GM12878 (cell line): ENCODE data around the gene ZC4H2.
"Not testable (repeated sequence)": the region's sequence is repeated elsewhere in the genome, so short reads cannot be mapped to it uniquely, and the experiment has no call there.

ENCODE experiments used
- ATF2 ChIP-seq: IDR thresholded peaks from 2 replicates; pipeline ENCODE4 v1.6.1; 2012; ENCODE audit warnings: low read length, inconsistent platforms
- CREB1 ChIP-seq: IDR thresholded peaks from 2 replicates; pipeline ENCODE4 v1.6.1; 2012; ENCODE audit warnings: low read depth, mild to moderate bottlenecking, inconsistent platforms
- CTCF ChIP-seq, 3 experiments: IDR thresholded peaks in 2 of 3; conservative IDR thresholded peaks in 1 of 3; 2 replicates each; pipeline ENCODE4 v1.5.1; 2011; ENCODE audit warnings: low read depth in 3 of 3, low read length in 3 of 3, mild to moderate bottlenecking in 3 of 3, control low read depth in 2 of 3, moderate library complexity in 2 of 3, inconsistent platforms in 1 of 3, mixed read lengths in 1 of 3; ENCODE audit not compliant: control insufficient read depth in 2 of 3, insufficient read depth in 1 of 3; ENCODE audit errors: extremely low read depth in 1 of 3
- ETV6 ChIP-seq, 2 experiments: fragments of 450-650 bp in 1 of 2; IDR thresholded peaks in 1 of 2; conservative IDR thresholded peaks in 1 of 2; 2 replicates each; pipeline ENCODE4 v1.6.1; 2014; ENCODE audit warnings: antibody characterized with exemption in 1 of 2, borderline replicate concordance in 1 of 2, low read depth in 1 of 2, mild to moderate bottlenecking in 1 of 2, moderate library complexity in 1 of 2
- GABPA ChIP-seq: IDR thresholded peaks from 2 replicates; pipeline ENCODE4 v1.6.1; 2014; ENCODE audit warnings: antibody characterized with exemption, low read depth, mild to moderate bottlenecking, inconsistent platforms
- GATAD2B ChIP-seq: fragments of 450-650 bp; conservative IDR thresholded peaks from 2 replicates; pipeline ENCODE4 v1.6.1; 2017; ENCODE audit warnings: low read depth, mild to moderate bottlenecking, moderate library complexity
- LARP7 ChIP-seq: fragments of 450-650 bp; IDR thresholded peaks from 2 replicates; pipeline ENCODE4 v1.6.1; 2017; ENCODE audit warnings: mild to moderate bottlenecking
- NR2F1 ChIP-seq: fragments of 450-650 bp; conservative IDR thresholded peaks from 2 replicates; pipeline ENCODE4 v1.6.1; 2017; ENCODE audit warnings: mild to moderate bottlenecking
- POLR2A ChIP-seq: IDR thresholded peaks from 2 replicates; pipeline ENCODE4 v1.6.1; 2011; ENCODE audit warnings: low read depth, mild to moderate bottlenecking, low read length
- POLR2AphosphoS5 ChIP-seq: IDR thresholded peaks from 2 replicates; pipeline ENCODE4 v1.6.1; 2011; ENCODE audit warnings: mild to moderate bottlenecking, low read length, inconsistent platforms
- RCOR1 ChIP-seq: conservative IDR thresholded peaks from 2 replicates; pipeline ENCODE4 v1.6.1; 2012; ENCODE audit warnings: low read depth, low read length, improper control_type of control experiment
- RFX5 ChIP-seq: IDR thresholded peaks from 2 replicates; pipeline ENCODE4 v1.6.1; 2011; ENCODE audit warnings: low read depth, low read length, improper control_type of control experiment
- SMARCA5 ChIP-seq: fragments of 450-650 bp; IDR thresholded peaks from 2 replicates; pipeline ENCODE4 v1.6.1; 2017; ENCODE audit warnings: mild to moderate bottlenecking
- SRF ChIP-seq, 2 experiments: IDR thresholded peaks; 2 replicates each; pipeline ENCODE4 v1.6.1; 2011; ENCODE audit warnings: low read depth in 2 of 2, low read length in 2 of 2, mild to moderate bottlenecking in 1 of 2, moderate library complexity in 1 of 2

GRCh38 chrX:64878709-64879108 is 97.5 kb downstream of the ZC4H2 start:
- TF ChIP-seq POLR2AphosphoS5; LARP7; ETV6 (conservative IDR thresholded peaks at IDR 0.05 in 1 of 2, IDR thresholded peaks at IDR 0.05 in 1 of 2; ENCODE audit: borderline replicate concordance in 1 of 2, low read depth in 1 of 2); POLR2A; CTCF (IDR thresholded peaks at IDR 0.05 in 2 of 3, conservative IDR thresholded peaks at IDR 0.05 in 1 of 3; ENCODE audit: control insufficient read depth in 2 of 3, extremely low read depth in 1 of 3, insufficient read depth in 1 of 3, low read depth in 3 of 3, low read length in 3 of 3); SMARCA5; ATF2; GATAD2B; NR2F1; GABPA; CREB1; RFX5; SRF (IDR thresholded peaks at IDR 0.05; ENCODE audit: low read depth in 2 of 2, low read length in 2 of 2); RCOR1: not testable (repeated sequence)
